ENCODE results near the gene PKP3.
"Not testable (repeated sequence)": the region's sequence is repeated elsewhere in the genome, so short reads cannot be mapped to it uniquely, and the experiment has no call there.

The PKP3 gene

DNA sequence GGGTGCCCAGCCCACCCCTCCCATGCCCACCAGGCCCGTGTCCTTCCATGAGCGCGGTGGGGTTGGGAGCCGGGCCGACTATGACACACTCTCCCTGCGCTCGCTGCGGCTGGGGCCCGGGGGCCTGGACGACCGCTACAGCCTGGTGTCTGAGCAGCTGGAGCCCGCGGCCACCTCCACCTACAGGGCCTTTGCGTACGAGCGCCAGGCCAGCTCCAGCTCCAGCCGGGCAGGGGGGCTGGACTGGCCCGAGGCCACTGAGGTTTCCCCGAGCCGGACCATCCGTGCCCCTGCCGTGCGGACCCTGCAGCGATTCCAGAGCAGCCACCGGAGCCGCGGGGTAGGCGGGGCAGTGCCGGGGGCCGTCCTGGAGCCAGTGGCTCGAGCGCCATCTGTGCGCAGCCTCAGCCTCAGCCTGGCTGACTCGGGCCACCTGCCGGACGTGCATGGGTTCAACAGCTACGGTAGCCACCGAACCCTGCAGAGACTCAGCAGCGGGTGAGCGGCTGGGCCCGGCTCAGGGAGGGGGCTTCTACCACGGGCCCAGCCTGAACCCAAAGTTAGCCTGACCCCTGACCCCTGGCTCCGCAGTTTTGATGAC lies 3.0 kb downstream of the PKP3 start:
- no peak for DNase-seq

DNA sequence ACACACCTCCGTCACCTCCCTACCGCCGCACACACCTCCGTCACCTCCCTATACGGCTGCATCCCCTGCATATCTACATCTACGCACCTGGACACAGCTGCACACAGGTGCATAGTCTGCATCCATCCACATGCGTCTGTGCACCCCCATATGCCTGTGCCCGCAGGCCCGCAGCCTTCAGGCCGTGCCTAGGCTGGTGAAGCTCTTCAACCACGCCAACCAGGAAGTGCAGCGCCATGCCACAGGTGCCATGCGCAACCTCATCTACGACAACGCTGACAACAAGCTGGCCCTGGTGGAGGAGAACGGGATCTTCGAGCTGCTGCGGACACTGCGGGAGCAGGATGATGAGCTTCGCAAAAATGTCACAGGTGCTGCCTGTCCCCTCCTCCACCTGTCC lies 4.8 kb downstream of the PKP3 start:
- no peak for DNase-seq

DNA sequence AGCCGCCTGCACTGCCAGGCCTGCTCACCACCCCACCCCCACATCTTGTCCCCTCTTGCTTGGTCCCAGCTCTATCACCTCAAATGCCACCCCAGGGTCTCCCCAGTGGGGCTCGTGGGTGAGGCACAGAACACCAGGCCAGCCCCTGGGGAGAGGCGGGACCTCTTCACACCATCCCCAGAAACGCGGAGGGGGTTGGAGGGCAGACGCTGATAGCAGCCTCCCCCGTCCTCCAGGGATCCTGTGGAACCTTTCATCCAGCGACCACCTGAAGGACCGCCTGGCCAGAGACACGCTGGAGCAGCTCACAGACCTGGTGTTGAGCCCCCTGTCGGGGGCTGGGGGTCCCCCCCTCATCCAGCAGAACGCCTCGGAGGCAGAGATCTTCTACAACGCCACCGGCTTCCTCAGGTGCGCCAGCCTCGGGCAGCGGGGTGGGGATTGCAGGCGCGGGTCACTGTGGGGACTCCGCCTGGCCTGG lies 5.8 kb downstream of the PKP3 start:
- DNase-seq, result no peak

DNA sequence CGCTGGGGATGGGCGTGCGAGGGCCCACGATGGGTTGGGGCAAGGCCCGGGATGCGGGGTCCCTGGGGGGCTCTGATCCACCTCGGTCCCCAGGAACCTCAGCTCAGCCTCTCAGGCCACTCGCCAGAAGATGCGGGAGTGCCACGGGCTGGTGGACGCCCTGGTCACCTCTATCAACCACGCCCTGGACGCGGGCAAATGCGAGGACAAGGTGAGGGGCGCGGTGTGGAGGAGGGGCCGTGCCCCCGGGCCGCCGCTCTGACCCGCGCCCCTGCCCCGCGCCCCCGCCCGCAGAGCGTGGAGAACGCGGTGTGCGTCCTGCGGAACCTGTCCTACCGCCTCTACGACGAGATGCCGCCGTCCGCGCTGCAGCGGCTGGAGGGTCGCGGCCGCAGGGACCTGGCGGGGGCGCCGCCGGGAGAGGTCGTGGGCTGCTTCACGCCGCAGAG lies 6.3 kb downstream of the PKP3 start:
- no peak for DNase-seq

DNA sequence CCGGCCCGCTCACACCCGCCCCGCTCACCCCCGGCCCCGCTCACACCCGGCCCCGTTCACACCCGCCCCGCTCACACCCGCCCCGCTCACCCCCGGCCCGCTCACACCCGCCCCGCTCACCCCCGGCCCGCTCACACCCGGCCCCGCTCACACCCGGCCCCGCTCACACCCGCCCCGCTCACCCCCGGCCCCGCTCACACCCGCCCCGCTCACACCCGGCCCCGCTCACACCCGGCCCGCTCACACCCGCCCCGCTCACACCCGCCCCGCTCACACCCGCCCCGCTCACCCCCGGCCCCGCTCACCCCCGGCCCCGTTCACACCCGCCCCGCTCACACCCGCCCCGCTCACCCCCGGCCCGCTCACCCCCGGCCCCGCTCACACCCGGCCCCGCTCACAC lies 7.2 kb downstream of the PKP3 start:
- not testable (repeated sequence) for DNase-seq

DNA sequence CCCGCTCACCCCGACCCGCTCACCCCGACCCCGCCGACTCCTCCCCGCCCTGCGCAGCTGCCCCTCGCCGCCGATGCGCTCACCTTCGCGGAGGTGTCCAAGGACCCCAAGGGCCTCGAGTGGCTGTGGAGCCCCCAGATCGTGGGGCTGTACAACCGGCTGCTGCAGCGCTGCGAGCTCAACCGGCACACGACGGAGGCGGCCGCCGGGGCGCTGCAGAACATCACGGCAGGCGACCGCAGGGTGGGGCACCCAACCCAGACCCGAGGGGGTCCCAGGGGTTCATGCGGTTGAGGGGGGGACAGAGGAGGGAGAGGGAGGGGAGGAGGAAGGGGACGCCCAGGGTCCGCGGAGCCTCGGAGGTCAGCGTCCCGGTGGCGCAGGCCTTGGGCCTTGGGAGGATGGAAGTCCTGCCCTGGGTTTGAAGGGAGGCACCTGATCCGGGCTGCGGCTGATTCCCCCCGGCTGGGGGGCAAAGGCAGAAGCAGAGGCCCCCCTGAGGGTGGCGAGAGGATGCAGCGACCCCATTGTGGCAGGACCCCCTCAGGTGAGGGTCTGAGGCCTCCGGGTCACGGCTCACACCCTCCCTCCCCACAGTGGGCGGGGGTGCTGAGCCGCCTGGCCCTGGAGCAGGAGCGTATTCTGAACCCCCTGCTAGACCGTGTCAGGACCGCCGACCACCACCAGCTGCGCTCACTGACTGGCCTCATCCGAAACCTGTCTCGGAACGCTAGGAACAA lies 9.2 kb downstream of the PKP3 start:
- no peak for DNase-seq

DNA sequence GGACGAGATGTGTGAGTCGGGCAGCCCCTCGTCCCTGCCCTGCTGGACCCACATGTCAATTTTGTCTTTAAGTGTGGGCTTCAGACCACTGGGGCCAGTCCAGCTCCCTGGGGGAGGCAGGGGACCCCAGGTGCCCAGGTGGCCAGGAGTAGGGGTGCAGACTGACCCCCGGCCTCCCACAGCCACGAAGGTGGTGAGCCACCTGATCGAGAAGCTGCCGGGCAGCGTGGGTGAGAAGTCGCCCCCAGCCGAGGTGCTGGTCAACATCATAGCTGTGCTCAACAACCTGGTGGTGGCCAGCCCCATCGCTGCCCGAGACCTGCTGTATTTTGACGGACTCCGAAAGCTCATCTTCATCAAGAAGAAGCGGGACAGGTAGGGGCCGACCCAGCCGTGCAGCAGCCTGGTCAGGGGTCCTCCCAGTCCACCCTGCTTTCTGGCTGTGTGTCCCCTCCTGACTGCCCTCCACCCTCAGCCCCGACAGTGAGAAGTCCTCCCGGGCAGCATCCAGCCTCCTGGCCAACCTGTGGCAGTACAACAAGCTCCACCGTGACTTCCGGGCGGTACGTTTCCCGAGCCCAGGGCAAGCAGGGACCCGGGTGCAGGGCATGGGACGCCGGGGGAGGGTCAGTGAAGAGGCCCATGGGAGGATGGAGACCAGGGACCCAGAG lies 9.9 kb downstream of the PKP3 start:
- no peak for DNase-seq

DNA sequence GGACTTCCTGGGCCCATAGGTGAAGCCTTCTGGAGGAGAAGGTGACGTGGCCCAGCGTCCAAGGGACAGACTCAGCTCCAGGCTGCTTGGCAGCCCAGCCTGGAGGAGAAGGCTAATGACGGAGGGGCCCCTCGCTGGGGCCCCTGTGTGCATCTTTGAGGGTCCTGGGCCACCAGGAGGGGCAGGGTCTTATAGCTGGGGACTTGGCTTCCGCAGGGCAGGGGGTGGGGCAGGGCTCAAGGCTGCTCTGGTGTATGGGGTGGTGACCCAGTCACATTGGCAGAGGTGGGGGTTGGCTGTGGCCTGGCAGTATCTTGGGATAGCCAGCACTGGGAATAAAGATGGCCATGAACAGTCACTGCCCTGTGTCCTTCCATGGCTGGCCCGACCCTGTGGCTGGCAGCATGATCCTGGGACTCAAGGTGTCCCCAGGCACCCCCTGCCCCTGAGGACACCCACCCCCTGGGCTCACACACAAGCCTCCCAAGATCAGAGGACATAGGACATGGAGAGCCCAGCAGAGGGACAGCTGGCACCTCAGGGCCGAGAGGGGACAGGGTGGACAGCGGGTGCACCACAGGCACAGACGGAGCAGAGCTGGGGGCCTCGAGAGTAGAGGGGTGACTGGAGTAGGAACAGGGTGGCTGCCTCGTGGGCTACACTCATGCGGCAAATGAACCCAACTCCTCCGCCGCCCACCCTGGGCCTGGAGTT lies 10.7 kb downstream of the PKP3 start:
- DNase-seq, result no peak

DNA sequence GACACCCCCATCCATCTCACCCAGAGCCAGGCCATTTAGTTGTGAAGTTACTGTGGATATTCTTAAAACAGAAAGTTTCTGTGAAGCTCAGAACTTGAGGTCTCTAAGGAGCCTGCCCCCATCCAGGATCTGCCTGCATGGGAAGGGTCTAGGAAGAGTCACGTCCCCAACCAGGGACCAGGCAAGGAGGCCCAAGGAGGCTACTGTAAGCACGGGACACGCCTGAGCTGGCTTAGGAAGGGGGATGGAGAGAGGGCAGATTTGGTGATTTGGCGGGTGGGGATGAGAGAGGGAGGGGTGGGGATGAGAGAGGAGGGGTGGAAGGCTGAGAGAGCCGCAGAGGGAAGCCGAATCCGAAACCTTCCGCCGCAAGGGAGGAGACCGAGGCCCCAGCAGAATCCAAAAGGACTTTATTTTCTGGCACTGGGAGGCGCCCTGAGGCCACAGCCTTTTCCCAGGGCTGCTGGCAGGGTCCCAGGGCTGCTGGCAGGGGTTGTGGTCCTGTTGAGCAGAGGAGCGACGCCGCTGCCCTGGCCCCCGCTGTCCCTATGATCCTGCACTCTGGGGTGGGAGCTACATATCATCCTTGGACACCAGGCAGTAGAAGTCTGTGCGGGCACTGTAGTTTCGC lies 11.4 kb downstream of the PKP3 start:
- no peak for DNase-seq

DNA sequence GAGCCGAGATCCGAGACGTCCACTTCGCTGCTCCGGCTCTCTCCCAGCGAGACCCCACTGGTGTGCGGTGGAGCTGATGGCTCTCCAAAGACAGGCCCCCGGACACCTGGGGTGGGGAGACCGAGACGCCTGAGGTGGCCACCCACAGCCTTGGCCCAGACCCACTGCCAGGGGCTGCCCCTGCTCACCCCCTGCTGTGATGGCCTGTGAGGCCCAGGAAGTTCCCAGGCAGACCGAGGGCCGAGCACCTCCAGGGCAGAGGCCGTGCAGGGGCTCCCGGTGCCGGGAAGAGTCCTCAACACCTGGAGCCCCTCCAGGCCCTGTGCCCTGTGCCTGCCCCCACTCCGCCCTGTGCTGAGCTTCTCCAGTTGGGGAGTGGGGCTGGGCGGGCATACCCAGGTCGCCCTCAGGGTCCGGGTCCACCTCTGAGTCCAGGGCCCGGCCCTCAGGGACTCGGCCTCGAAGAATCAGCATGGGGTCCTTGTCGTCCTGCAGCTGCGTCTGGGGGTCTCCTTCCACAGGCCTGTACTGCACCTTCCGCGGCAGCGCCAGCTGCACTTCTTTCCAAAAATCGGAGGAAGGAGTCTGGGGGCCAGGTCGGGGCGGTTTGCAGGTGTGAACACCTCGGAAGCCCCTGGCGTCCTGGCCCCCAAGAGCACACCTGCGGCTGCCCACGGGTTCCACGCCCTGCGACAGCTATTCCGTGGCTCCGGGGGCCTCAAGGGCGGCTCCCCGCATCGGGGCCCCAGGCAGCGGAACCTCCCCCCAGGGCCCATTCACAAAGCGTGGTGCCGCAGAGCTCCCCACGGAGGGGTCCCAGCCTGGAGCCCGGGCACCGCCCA lies 12.2 kb downstream of the PKP3 start:
- no peak for DNase-seq

DNA sequence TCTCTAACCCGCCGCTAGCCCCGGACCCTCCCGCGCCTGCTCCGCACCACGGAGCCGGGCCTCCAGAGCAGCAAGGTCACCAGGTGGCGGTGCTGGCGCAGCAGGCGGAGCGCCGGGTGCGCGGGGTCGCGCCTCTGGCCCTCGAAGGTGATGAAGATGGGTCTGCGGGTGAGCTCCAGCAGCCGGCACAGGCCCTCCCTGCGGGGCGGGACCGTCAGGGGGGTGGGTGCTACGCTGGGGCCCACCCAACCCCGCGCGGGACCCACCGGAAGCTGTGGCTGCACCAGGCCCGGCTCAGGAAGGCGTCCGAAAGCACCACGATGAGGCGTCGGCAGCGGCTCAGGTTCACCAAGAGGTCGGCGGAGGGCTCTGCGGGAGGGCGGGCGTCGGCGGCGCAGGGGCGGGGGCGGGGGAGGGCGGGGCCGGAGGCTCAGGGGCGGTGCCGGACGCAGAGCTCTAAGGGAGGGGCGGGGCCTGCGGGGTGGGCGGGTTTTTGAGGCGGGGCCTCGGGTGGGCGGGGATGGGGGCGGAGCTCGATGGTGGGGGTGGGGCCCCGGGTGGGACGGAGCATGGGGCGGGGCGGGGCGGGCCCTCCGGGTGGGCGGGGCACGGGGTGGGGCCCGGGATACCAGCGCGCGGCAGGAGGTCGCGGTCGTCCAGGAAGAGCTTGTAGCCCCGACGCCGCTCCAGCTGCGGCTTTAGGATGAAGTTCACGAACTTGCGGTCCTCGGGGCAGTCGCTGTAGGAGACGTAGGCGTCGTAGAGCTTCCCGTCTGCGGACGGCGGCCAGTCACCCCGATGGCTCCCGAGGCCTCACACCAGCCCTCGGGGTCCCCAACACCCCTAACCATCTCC lies 13.0 kb downstream of the PKP3 start:
- peak; percentile 77 for DNase-seq

DNA sequence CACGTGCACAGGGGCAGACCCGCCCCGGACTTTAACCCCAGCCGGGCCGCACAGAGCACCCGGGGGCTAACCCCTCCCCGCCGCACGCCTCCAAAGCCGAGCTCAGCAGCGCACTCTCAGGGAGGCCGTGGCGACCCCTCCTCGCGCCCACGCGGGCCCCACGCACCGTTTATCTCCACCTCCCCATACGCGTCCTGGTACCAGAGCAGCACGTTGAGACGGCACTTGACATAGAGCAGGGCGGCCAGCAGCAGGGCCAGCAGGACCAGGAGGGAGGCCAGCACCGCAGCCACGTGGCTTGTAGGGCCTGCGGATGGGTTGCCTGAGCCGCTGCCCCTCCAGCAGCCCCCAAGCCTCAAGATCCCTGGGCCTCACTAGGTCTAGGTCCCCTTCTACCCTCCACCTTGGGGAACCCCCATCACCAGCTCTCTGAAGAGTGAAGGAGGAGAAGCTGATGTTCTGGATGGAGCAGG lies 13.7 kb downstream of the PKP3 start:
- no peak for DNase-seq

DNA sequence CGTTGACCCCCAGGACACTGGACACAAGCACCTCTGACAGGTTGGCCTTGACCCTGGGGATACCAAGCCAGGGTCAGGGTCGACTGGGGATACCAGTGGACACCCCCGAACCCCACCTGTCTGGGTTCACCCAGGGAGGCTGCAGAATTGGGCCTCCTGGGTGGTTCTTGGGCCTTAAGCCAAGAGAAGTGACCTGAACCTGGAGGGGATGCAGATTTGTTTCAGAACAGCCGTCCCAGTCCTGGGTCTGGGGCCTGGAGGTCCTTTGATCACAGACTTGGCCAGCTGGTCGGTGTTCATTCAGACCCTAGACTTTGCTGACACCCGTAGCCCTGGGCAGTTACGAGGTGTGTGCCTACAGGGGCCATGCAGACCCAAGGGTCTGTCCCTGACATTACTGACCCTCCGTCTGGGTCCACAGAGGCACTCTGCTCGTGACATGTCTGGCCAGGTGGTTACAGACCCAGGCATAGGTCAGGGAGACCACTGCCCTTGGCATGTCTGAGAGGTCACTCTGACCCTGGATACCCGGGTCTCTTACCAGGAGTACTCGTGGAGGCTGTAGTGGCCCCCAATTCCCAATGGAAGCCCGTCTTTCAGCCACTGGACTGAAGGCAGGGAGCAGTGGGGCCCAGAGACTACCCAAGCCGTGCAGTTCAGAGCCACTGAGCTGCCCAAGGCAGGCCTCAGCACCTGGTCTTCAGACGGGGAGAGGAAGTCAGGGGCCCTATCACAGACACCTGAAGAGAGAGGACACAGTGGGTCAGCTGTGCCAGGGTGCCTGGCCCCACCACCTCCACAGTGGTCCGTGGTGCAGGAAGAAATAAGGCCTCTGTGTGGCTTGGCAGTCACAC lies 14.4 kb downstream of the PKP3 start:
- DNase-seq, result no peak

DNA sequence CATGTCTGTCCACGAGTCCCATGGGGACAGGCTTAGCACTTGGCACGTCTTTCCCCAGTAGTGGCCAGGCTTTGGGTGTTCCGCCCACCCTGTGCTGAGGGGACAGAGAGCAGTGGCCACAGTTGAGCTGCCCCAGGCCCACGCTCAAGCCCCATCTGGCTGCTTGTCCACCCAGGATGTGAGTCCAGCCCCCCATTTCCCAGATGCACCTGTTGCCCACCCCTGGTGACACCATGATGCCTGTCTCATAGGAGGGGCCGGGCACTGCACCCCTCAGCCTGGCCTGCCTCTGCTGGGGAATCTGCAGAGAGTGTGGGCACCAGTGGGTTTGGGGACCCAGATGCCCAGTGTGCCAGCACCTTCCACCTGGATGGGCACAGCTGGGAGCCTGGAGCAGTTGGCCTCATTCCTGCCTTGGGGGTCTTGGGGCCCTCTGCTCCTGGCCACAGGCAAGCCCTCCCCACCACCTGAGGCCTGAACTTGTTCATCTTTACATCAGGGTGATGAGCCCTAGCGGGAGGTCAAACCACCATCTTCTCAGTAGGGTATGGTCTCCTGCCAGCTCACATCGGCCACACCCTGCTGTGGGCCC lies 15.1 kb downstream of the PKP3 start:
- no peak for DNase-seq

DNA sequence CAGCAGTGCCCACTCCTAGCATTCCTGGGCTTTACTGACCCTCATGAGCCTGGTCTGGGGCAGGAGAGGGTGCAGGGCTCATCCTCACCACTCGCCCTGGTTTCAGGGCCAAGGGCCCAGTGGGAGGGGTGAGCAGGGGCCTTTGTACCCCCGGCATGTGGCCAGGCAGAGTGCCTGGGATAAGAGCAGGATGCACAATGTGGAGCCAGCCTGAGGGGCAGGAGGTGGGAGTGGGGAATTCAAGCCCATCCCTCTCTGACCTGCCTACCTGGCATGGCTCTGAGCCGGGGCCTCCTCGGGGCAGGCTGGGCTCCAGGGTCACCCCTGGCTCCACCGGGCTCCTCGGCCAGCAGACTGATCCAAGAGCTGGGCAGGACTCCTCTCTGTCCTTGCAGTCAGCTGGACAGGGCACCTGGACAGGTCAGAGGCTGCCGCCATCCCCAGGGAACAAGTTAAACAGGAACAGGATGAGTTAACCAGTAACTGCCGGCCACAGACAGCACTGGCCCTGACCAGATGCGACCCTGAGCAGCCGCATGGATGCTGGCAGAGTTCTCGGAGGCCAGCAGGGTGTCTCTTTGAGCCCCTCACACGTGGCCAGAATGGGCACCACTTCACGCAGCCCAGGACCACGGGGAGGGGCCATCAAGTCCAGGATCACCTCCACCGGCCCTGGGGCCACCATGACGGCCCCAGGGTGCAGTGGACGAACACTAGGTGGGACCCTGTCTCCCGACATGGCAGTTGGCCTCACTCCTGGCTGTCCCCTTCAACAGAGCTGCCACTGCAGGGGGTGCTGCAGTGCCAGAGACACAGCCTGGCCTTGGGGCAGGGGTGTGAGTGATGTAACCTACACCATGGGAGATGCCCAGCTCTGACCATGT lies 15.8 kb downstream of the PKP3 start:
- no peak for DNase-seq

DNA sequence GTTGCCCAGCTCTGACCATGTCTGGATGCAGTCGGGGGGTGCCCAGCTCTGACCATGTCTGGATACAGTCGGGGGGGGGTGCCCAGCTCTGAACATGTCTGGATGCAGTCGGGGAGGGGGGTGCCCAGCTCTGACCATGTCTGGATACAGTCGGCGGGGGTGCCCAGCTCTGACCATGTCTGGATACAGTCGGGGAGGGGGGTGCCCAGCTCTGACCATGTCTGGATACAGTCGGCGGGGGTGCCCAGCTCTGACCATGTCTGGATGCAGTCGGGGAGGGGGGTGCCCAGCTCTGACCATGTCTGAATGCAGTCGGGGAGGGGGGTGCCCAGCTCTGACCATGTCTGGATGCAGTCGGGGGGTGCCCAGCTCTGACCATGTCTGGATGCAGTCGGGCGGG lies 16.7 kb downstream of the PKP3 start:
- DNase-seq, result not testable (repeated sequence)

DNA sequence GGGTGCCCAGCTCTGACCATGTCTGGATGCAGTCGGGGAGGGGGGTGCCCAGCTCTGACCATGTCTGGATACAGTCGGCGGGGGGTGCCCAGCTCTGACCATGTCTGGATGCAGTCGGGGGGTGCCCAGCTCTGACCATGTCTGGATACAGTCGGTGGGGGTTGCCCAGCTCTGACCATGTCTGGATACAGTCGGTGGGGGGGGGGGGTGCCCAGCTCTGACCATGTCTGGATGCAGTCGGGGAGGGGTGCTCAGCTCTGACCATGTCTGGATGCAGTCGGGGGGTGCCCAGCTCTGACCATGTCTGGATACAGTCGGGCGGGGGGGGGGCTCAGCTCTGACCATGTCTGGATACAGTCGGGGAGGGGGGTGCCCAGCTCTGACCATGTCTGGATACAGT lies 17.5 kb downstream of the PKP3 start:
- not testable (repeated sequence) for DNase-seq

DNA sequence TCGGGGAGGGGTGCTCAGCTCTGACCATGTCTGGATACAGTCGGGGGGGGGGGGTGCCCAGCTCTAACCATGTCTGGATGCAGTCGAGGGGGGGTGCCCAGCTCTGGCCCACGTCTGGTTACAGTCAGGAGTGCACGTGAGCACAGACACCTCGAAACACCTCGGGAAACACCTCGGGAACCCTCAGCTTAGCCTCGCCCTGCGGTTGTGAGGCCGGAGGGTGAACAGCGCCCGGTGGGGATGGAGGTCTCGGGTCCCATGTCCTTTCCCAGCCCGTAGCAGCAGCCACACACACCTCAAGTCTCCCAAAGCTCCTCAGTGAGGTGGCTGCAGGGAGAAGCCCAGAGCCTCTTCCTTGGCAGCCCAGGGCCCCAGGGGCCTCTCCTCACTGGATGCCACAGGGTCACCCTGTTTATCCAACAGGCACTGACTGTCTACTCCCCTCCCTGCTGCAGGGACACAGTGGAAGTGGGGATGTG lies 18.7 kb downstream of the PKP3 start:
- DNase-seq, result no peak
